Ascending aorta (tissue), 2 donors: Measurements from ENCODE around the gene KIF26B. TPM values are rescaled to one million over a fixed set of nuclear protein-coding genes. Genes with fewer than 3 reads are reported as not detected.

Experiments
- DNase-seq, 2 donors: peaks; one replicate each; pipeline ENCODE4 v3.0.0-alpha.2; 2019; ENCODE audit warnings: low spot score in 2 of 2
- H3K27ac ChIP-seq, 2 donors: fragments of 200-600 bp; sonication (generic); one replicate each; pipeline ENCODE4 v1.5.1; 2016 to 2017; ENCODE audit warnings: mild to moderate bottlenecking in 1 of 2
- H3K27me3 ChIP-seq: fragments of 200-600 bp; sonication (generic); one replicate; pipeline ENCODE4 v1.5.1; 2017
- H3K36me3 ChIP-seq, 2 donors: fragments of 200-600 bp; sonication (generic); one replicate each; pipeline ENCODE4 v1.5.1; 2016
- H3K4me1 ChIP-seq, 2 donors: fragments of 200-600 bp; sonication (generic); one replicate each; pipeline ENCODE4 v1.5.1; 2016 to 2017; ENCODE audit warnings: mild to moderate bottlenecking in 1 of 2
- H3K4me3 ChIP-seq, 2 donors: fragments of 200-600 bp; sonication (generic); one replicate each; pipeline ENCODE4 v1.5.1; 2016 to 2017; ENCODE audit warnings: mild to moderate bottlenecking in 1 of 2
- H3K9me3 ChIP-seq, 2 donors: fragments of 200-600 bp; sonication (generic); one replicate each; pipeline ENCODE4 v1.5.1; 2016
- CTCF ChIP-seq, 3 experiments: fragments of 200-600 bp in 2 of 3; fragments of 450-650 bp in 1 of 3; sonication (generic) in 2 of 3; IDR thresholded peaks; one replicate each; pipeline ENCODE4 v1.5.1; 2016 to 2019; ENCODE audit warnings: antibody characterized with exemption in 3 of 3, mild to moderate bottlenecking in 1 of 3, moderate library complexity in 1 of 3
- intact Hi-C: fragments of 100-400 bp; cut with DNase I; formaldehyde crosslinking; loops from one replicate; pipeline ENCODE4 v1.15.1; 2023
- total RNA-seq: library from RNA; depleted of rRNA; stranded (reverse); fragments of >200 nt; gene quantifications from one replicate; pipeline ENCODE4 v1.1.0, GENCODE V29; 2016

Gene KIF26B
- total RNA-seq, 1 donor from 2014 or later = not detected

- intact Hi-C loops = no loop called here
- no peaks in the 10 kb centered on the region for H3K36me3 ChIP-seq
- H3K9me3 ChIP-seq = no peaks in the 10 kb centered on the region
- TF ChIP-seq CTCF (IDR thresholded peaks at IDR 0.05) = no peak
- H3K27me3 ChIP-seq = no peaks in the 10 kb centered on the region
- DNase-seq = no peak
- no peak overlapping the region for H3K27ac ChIP-seq
- H3K4me1 ChIP-seq = no peaks in the 10 kb centered on the region
- no peak overlapping the region for H3K4me3 ChIP-seq
Measured at GRCh38 chr1:245235156-245235555, 80.4 kb downstream of the KIF26B start.

- Histone ChIP-seq H3K27me3 (no peaks in the 10 kb centered on the region), H3K4me3 (no peak overlapping the region), H3K27ac (no peak overlapping the region), H3K4me1 (no peaks in the 10 kb centered on the region), H3K36me3 (no peaks in the 10 kb centered on the region), H3K9me3 (no peaks in the 10 kb centered on the region)
- intact Hi-C loops = no loop called here
- no peak for DNase-seq
- no peak for TF ChIP-seq CTCF (IDR thresholded peaks at IDR 0.05)
Measured at GRCh38 chr1:245240648-245241165, 85.9 kb downstream of the KIF26B start.

- Histone ChIP-seq H3K36me3 (no peaks in the 10 kb centered on the region), H3K4me1 (no peaks in the 10 kb centered on the region), H3K4me3 (no peak overlapping the region), H3K27ac (no peak overlapping the region), H3K27me3 (no peaks in the 10 kb centered on the region), H3K9me3 (no peaks in the 10 kb centered on the region)
- intact Hi-C loops = no loop called here
- no peak for TF ChIP-seq CTCF (IDR thresholded peaks at IDR 0.05)
- DNase-seq = no peak
Measured at GRCh38 chr1:245241526-245242130, 86.8 kb downstream of the KIF26B start.

DNA sequence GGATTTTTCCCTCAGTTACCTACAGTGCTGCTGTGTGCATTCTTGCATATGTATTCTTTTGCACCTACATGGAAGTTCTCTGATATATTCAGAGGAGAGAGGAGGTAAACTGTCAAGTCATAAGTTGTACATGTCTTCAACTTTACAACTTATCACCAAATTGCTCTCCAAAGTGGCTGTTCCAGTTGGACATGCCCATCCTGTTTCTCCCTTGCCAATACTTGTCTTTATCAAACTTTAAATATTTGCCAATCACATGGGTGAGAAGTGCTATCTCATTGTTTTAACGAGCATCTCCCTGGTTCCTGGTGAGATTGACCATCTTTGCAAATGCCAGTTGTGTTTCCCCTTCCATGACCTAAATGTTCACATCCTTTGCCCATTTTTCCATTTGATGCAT lies 88.2 kb downstream of the KIF26B start:
- Histone ChIP-seq H3K36me3 (no peaks in the 10 kb centered on the region), H3K4me1 (no peaks in the 10 kb centered on the region), H3K27ac (no peak overlapping the region), H3K9me3 (no peaks in the 10 kb centered on the region), H3K4me3 (no peak overlapping the region), H3K27me3 (no peaks in the 10 kb centered on the region)
- no peak for DNase-seq
- no peak for TF ChIP-seq CTCF (IDR thresholded peaks at IDR 0.05)
- intact Hi-C loops = no loop called here

DNA sequence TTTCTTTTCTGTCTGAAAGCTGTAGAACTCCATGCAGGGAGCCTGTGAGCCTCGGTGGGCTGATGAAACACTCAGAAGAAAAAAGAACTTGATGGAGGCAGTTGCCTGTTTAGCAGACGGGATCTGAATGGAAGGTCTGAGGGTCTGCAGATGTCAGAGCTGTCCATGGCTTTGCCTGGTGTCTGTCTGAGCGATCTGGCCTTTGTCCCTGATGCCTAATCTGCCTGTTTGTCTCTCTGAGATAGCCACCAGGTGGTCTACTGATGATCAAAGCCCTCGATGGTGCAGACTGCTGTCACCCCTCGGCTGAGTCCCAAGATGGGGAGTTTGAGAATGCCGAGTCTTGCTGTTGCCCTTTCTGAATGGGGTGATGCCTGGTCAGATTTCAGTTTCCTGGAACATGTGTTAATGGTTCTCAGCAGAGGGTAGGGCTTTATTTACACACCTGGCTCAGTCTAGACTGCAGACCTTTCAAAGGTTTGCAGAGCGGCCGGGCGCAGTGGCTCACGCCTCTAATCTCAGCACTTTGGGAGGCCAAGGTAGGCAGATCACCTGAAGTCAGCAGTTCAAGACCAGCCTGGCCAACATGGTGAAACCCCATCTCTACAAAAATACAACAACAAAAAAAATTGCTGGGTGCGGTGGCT lies 90.4 kb downstream of the KIF26B start:
- intact Hi-C loops = no loop called here
- Histone ChIP-seq H3K4me3 (no peak overlapping the region), H3K9me3 (no peaks in the 10 kb centered on the region), H3K36me3 (no peaks in the 10 kb centered on the region), H3K4me1 (no peaks in the 10 kb centered on the region), H3K27ac (no peak overlapping the region), H3K27me3 (no peaks in the 10 kb centered on the region)
- no peak for DNase-seq
- TF ChIP-seq CTCF (IDR thresholded peaks at IDR 0.05) = no peak
